IPS-18a (cell line): ENCODE data around the gene RPS6KA2.
"Not testable (repeated sequence)": the region's sequence is repeated elsewhere in the genome, so short reads cannot be mapped to it uniquely, and the experiment has no call there.

Source experiments
- H3K27ac ChIP-seq: one replicate; pipeline ENCODE4 v1.5.1; 2013; ENCODE audit warnings: low read length
- H3K27me3 ChIP-seq: one replicate; pipeline ENCODE4 v1.6.1; 2013; ENCODE audit warnings: mild to moderate bottlenecking, low read length; ENCODE audit not compliant: control insufficient read depth, insufficient read depth
- H3K36me3 ChIP-seq: one replicate; pipeline ENCODE4 v1.6.1; 2013; ENCODE audit warnings: low read depth, low read length; ENCODE audit not compliant: control insufficient read depth
- H3K4me1 ChIP-seq: one replicate; pipeline ENCODE4 v1.6.1; 2013; ENCODE audit warnings: low read depth, low read length; ENCODE audit not compliant: control insufficient read depth
- H3K4me3 ChIP-seq: one replicate; pipeline ENCODE4 v1.5.1; 2013; ENCODE audit warnings: low read length
- H3K9ac ChIP-seq: one replicate; pipeline ENCODE4 v1.6.1; 2013; ENCODE audit warnings: mild to moderate bottlenecking, low read length, moderate library complexity
- H3K9me3 ChIP-seq: one replicate; pipeline ENCODE4 v1.6.1; 2013; ENCODE audit warnings: low read depth, low read length; ENCODE audit not compliant: control insufficient read depth

The RPS6KA2 gene

GRCh38 chr6:166539011-166539385 is 88.1 kb downstream of the RPS6KA2 start:
- not testable (repeated sequence) for H3K27ac ChIP-seq, H3K36me3 ChIP-seq, H3K4me3 ChIP-seq, H3K9ac ChIP-seq, H3K9me3 ChIP-seq, H3K27me3 ChIP-seq
- H3K4me1 ChIP-seq = peaks cover 20% of the 10 kb centered on the region

- Histone ChIP-seq H3K27ac (no peak overlapping the region), H3K4me1 (peaks cover 20% of the 10 kb centered on the region), H3K27me3 (no peaks in the 10 kb centered on the region), H3K9me3 (no peaks in the 10 kb centered on the region), H3K9ac (no peak overlapping the region), H3K36me3 (no peaks in the 10 kb centered on the region), H3K4me3 (no peak overlapping the region)
Observed at GRCh38 chr6:166538297-166539010, 88.6 kb downstream of the RPS6KA2 start.

- Histone ChIP-seq H3K9ac (no peak overlapping the region), H3K27ac (no peak overlapping the region), H3K27me3 (no peaks in the 10 kb centered on the region), H3K9me3 (no peaks in the 10 kb centered on the region), H3K36me3 (no peaks in the 10 kb centered on the region), H3K4me1 (peaks cover 4% of the 10 kb centered on the region), H3K4me3 (no peak overlapping the region)
Observed at GRCh38 chr6:166534658-166535406, 92.2 kb downstream of the RPS6KA2 start.

- no peak overlapping the region for H3K4me3 ChIP-seq
- no peaks in the 10 kb centered on the region for H3K27me3 ChIP-seq
- no peaks in the 10 kb centered on the region for H3K36me3 ChIP-seq
- H3K4me1 ChIP-seq = no peaks in the 10 kb centered on the region
- no peaks in the 10 kb centered on the region for H3K9me3 ChIP-seq
- no peak overlapping the region for H3K9ac ChIP-seq
- no peak overlapping the region for H3K27ac ChIP-seq
Observed at GRCh38 chr6:166533205-166533824, 93.7 kb downstream of the RPS6KA2 start.

- Histone ChIP-seq H3K9ac (no peak overlapping the region), H3K27ac (no peak overlapping the region), H3K4me3 (no peak overlapping the region), H3K4me1 (no peaks in the 10 kb centered on the region), H3K36me3 (no peaks in the 10 kb centered on the region), H3K9me3 (no peaks in the 10 kb centered on the region), H3K27me3 (no peaks in the 10 kb centered on the region)
Observed at GRCh38 chr6:166532302-166532701, 94.7 kb downstream of the RPS6KA2 start.

GRCh38 chr6:166530211-166531095 is 96.6 kb downstream of the RPS6KA2 start:
- Histone ChIP-seq H3K9ac (no peak overlapping the region), H3K27ac (no peak overlapping the region), H3K36me3 (no peaks in the 10 kb centered on the region), H3K4me3 (no peak overlapping the region), H3K9me3 (no peaks in the 10 kb centered on the region), H3K4me1 (no peaks in the 10 kb centered on the region), H3K27me3 (no peaks in the 10 kb centered on the region)

GRCh38 chr6:166529586-166529985 is 97.5 kb downstream of the RPS6KA2 start:
- no peaks in the 10 kb centered on the region for H3K4me1 ChIP-seq
- H3K36me3 ChIP-seq = no peaks in the 10 kb centered on the region
- H3K9me3 ChIP-seq = no peaks in the 10 kb centered on the region
- no peak overlapping the region for H3K4me3 ChIP-seq
- H3K9ac ChIP-seq = no peak overlapping the region
- H3K27ac ChIP-seq = no peak overlapping the region
- no peaks in the 10 kb centered on the region for H3K27me3 ChIP-seq

- H3K27ac ChIP-seq, H3K27me3 ChIP-seq, H3K9me3 ChIP-seq, H3K36me3 ChIP-seq, H3K4me1 ChIP-seq, H3K4me3 ChIP-seq, H3K9ac ChIP-seq: not testable (repeated sequence)
Observed at GRCh38 chr6:166529058-166529457, 98.0 kb downstream of the RPS6KA2 start.

- Histone ChIP-seq H3K4me1 (no peaks in the 10 kb centered on the region), H3K27me3 (no peaks in the 10 kb centered on the region), H3K36me3 (no peaks in the 10 kb centered on the region), H3K9ac (no peak overlapping the region), H3K27ac (no peak overlapping the region), H3K4me3 (no peak overlapping the region), H3K9me3 (no peaks in the 10 kb centered on the region)
Observed at GRCh38 chr6:166527849-166528248, 99.2 kb downstream of the RPS6KA2 start.

GRCh38 chr6:166526937-166527336 is 100.1 kb downstream of the RPS6KA2 start:
- H3K9ac ChIP-seq = no peak overlapping the region
- no peaks in the 10 kb centered on the region for H3K4me1 ChIP-seq
- H3K4me3 ChIP-seq = no peak overlapping the region
- H3K27me3 ChIP-seq = no peaks in the 10 kb centered on the region
- H3K9me3 ChIP-seq = no peaks in the 10 kb centered on the region
- no peaks in the 10 kb centered on the region for H3K36me3 ChIP-seq
- H3K27ac ChIP-seq = no peak overlapping the region

- no peaks in the 10 kb centered on the region for H3K4me1 ChIP-seq
- no peaks in the 10 kb centered on the region for H3K9me3 ChIP-seq
- no peak overlapping the region for H3K9ac ChIP-seq
- no peaks in the 10 kb centered on the region for H3K27me3 ChIP-seq
- no peaks in the 10 kb centered on the region for H3K36me3 ChIP-seq
- no peak overlapping the region for H3K27ac ChIP-seq
- H3K4me3 ChIP-seq = no peak overlapping the region
Observed at GRCh38 chr6:166525567-166525966, 101.5 kb downstream of the RPS6KA2 start.
